Esophagus muscularis mucosa (tissue), 4 donors: ENCODE results near the gene JMJD1C. TPM values are rescaled to one million over a fixed set of nuclear protein-coding genes. Genes with fewer than 3 reads are reported as not detected.
"Not testable (repeated sequence)": the region's sequence is repeated elsewhere in the genome, so short reads cannot be mapped to it uniquely, and the experiment has no call there.

Experiments
- DNase-seq: peaks from one replicate; pipeline ENCODE4 v3.0.0-alpha.2; 2017; ENCODE audit errors: extremely low spot score
- H3K27ac ChIP-seq, 4 donors: fragments of 200-600 bp; sonication (generic); replicated peaks in 1 of 4; 1 replicate in 3 of 4; 2 replicates in 1 of 4; pipeline ENCODE4 v1.5.1; 2016 to 2019; ENCODE audit warnings: mild to moderate bottlenecking in 1 of 4
- H3K27me3 ChIP-seq, 4 donors: fragments of 200-600 bp; sonication (generic); one replicate each; pipeline versions ENCODE4 v1.5.1 to v1.6.0; 2016 to 2019
- H3K36me3 ChIP-seq, 4 donors: fragments of 200-600 bp; sonication (generic); one replicate each; pipeline ENCODE4 v1.5.1; 2016 to 2019
- H3K4me1 ChIP-seq, 4 donors: fragments of 200-600 bp; sonication (generic); one replicate each; pipeline ENCODE4 v1.5.1; 2016 to 2019
- H3K4me3 ChIP-seq, 4 donors: fragments of 200-600 bp; sonication (generic); 1 replicate in 2 of 4; 2 replicates in 2 of 4; pipeline ENCODE4 v1.5.1; 2016 to 2019; ENCODE audit warnings: mild to moderate bottlenecking in 4 of 4, moderate library complexity in 1 of 4
- H3K9me3 ChIP-seq, 4 donors: fragments of 200-600 bp; sonication (generic); 1 replicate in 3 of 4; 2 replicates in 1 of 4; pipeline ENCODE4 v1.5.1; 2016 to 2019
- CTCF ChIP-seq, 3 experiments: fragments of 200-600 bp in 2 of 3; fragments of 450-650 bp in 1 of 3; sonication (generic) in 2 of 3; IDR thresholded peaks; one replicate each; pipeline ENCODE4 v1.5.1; 2017 to 2019; ENCODE audit warnings: antibody characterized with exemption in 3 of 3, mild to moderate bottlenecking in 2 of 3, moderate library complexity in 1 of 3
- EP300 ChIP-seq: sonication (generic); formaldehyde crosslinking; IDR thresholded peaks from one replicate; pipeline ENCODE4 v1.6.1; 2017; ENCODE audit warnings: antibody characterized with exemption
- POLR2A ChIP-seq: fragments of 450-650 bp; IDR thresholded peaks from one replicate; pipeline ENCODE4 v1.6.1; 2017; ENCODE audit warnings: antibody characterized with exemption, moderate library complexity, mild to moderate bottlenecking, low read depth
- POLR2AphosphoS5 ChIP-seq, 2 donors: sonication (generic); formaldehyde crosslinking; IDR thresholded peaks; one replicate each; pipeline ENCODE4 v1.6.1; 2017; ENCODE audit warnings: antibody characterized with exemption in 2 of 2
- WGBS: methylation state at CpG from one replicate; pipeline ENCODE4 v1.1.5; 2018; 5-methylcytosine and 5-hydroxymethylcytosine counted together
- intact Hi-C: fragments of 100-400 bp; cut with DNase I; formaldehyde crosslinking; loops from one replicate; pipeline ENCODE4 v1.15.1; 2023
- total RNA-seq, 4 donors: library from RNA; depleted of rRNA; stranded (reverse); fragments of >200 nt; gene quantifications; one replicate each; pipeline versions ENCODE4 v1.1.0 to v1.2.1, GENCODE V29; 2016

The JMJD1C gene
- total RNA-seq, 4 donors from 2014 or later = 60.3 to 89.7 (median 79.8) TPM

GRCh38 chr10:63240807-63241206 lies 225.0 kb downstream of the JMJD1C start:
- WGBS = 84% methylated on average over 6 of the region's 6 CpGs

GRCh38 chr10:63238501-63238900 lies 227.3 kb downstream of the JMJD1C start:
- no peak overlapping the region for H3K4me3 ChIP-seq
- no peaks in the 10 kb centered on the region for H3K36me3 ChIP-seq
- DNase-seq = no peak
- intact Hi-C loops = no loop called here
- no peak overlapping the region for H3K27ac ChIP-seq
- WGBS = 74% methylated on average over 1 of the region's 1 CpG
- no peaks in the 10 kb centered on the region for H3K27me3 ChIP-seq
- H3K9me3 ChIP-seq = no peaks in the 10 kb centered on the region
- H3K4me1 ChIP-seq = peaks cover 46 to 75% (median 65%) of the 10 kb centered on the region in 4 donors
- TF ChIP-seq POLR2A = no peak
- no peak for TF ChIP-seq POLR2AphosphoS5 (IDR thresholded peaks at IDR 0.05)
- no peak for TF ChIP-seq EP300
- no peak for TF ChIP-seq CTCF (IDR thresholded peaks at IDR 0.05)

More at GRCh38 chr10:63240807-63241206, 225.0 kb downstream of the JMJD1C start:
- TF ChIP-seq POLR2A (no peak), CTCF (IDR thresholded peaks at IDR 0.05) (no peak), POLR2AphosphoS5 (IDR thresholded peaks at IDR 0.05) (no peak), EP300 (no peak)
- no peak overlapping the region for H3K4me3 ChIP-seq
- peaks cover 51 to 76% (median 70%) of the 10 kb centered on the region in 4 donors for H3K4me1 ChIP-seq
- no peaks in the 10 kb centered on the region for H3K27me3 ChIP-seq
- H3K9me3 ChIP-seq = no peaks in the 10 kb centered on the region
- intact Hi-C loops = no loop called here
- no peak overlapping the region for H3K27ac ChIP-seq
- H3K36me3 ChIP-seq = no peaks in the 10 kb centered on the region
- no peak for DNase-seq

- H3K4me1 ChIP-seq = peaks cover 37 to 77% (median 63%) of the 10 kb centered on the region in 4 donors
- no peaks in the 10 kb centered on the region for H3K36me3 ChIP-seq
- H3K4me3 ChIP-seq = no peak overlapping the region
- no peaks in the 10 kb centered on the region for H3K27me3 ChIP-seq
- no peaks in the 10 kb centered on the region for H3K9me3 ChIP-seq
- 91% methylated on average over 3 of the region's 3 CpGs for WGBS
- DNase-seq = no peak
- peak overlapping the region; percentile 69 to 75 (median 74) for H3K27ac ChIP-seq
- TF ChIP-seq POLR2A (no peak), CTCF (IDR thresholded peaks at IDR 0.05) (no peak), EP300 (no peak), POLR2AphosphoS5 (IDR thresholded peaks at IDR 0.05) (no peak)
- intact Hi-C loops = no loop called here
These were observed 228.4 kb downstream of the JMJD1C start for GRCh38 chr10:63237396-63237795.

- no peak for DNase-seq
- Histone ChIP-seq H3K27ac (peak overlapping the region; percentile 69 to 75 (median 74)), H3K27me3 (no peaks in the 10 kb centered on the region), H3K36me3 (no peaks in the 10 kb centered on the region), H3K4me1 (peaks cover 32 to 77% (median 63%) of the 10 kb centered on the region in 4 donors), H3K4me3 (no peak overlapping the region), H3K9me3 (no peaks in the 10 kb centered on the region)
- WGBS = 76% methylated on average over 2 of the region's 2 CpGs
- intact Hi-C loops = no loop called here
- TF ChIP-seq POLR2A (no peak), CTCF (IDR thresholded peaks at IDR 0.05) (no peak), POLR2AphosphoS5 (IDR thresholded peaks at IDR 0.05) (peak in 1 of 2 donors; percentile 59)
These were observed 229.5 kb downstream of the JMJD1C start for GRCh38 chr10:63236113-63236935.

- peak overlapping the region; percentile 7 to 75 (median 72) for H3K27ac ChIP-seq
- peaks cover 24 to 75% (median 62%) of the 10 kb centered on the region in 4 donors for H3K4me1 ChIP-seq
- H3K27me3 ChIP-seq, DNase-seq, H3K9me3 ChIP-seq, H3K36me3 ChIP-seq, H3K4me3 ChIP-seq, intact Hi-C loops: not testable (repeated sequence)
- 95% methylated on average over 10 of the region's 10 CpGs for WGBS
These were observed 230.6 kb downstream of the JMJD1C start for GRCh38 chr10:63235136-63235535.
